ENCODE measurements around the gene WASF1. TPM values are rescaled to one million over a fixed set of nuclear protein-coding genes. Genes with fewer than 3 reads are reported as not detected.
"Not testable (repeated sequence)": the region's sequence is repeated elsewhere in the genome, so short reads cannot be mapped to it uniquely, and the experiment has no call there.

The WASF1 gene
- total RNA-seq, 1 experiment from 2014 or later, result 7.3 TPM

GRCh38 chr6:110075406-110075805 lies 104.1 kb downstream of the WASF1 start:
- no peak for DNase-seq
- Histone ChIP-seq H3K27me3 (replicated peaks; ENCODE audit: control insufficient read depth, insufficient read depth, low read length) (no peaks in the 10 kb centered on the region), H3K9me3 (no peaks in the 10 kb centered on the region), H3K36me3 (ENCODE audit: control insufficient read depth, insufficient read depth, low read length) (no peaks in the 10 kb centered on the region), H3K4me1 (no peaks in the 10 kb centered on the region), H3K4me3 (ENCODE audit: low read depth, low read length) (no peak overlapping the region)
- BruUV-seq (replicated peaks), result no TSS peak
- H3K27ac Mint-ChIP-seq (ENCODE audit: unreplicated experiment), result no peak overlapping the region
- intact Hi-C loops (cut with micrococcal nuclease; ENCODE audit: unreplicated experiment), result no loop called here
- ChIA-PET CTCF (no interaction called here), POLR2A (no interaction called here)
- no peaks in the 10 kb centered on the region for H3K36me3 Mint-ChIP-seq (ENCODE audit: insufficient read depth, unreplicated experiment)
- no peak overlapping the region for H3K4me3 Mint-ChIP-seq (ENCODE audit: unreplicated experiment)
- peaks cover 6% of the 10 kb centered on the region for H3K27me3 Mint-ChIP-seq (ENCODE audit: insufficient read depth, unreplicated experiment)
- TF ChIP-seq CTCF (IDR thresholded peaks at IDR 0.05; ENCODE audit: insufficient read depth in 1 of 2, low read depth in 1 of 2, low read length in 1 of 2, severe bottlenecking in 1 of 2, unreplicated experiment in 1 of 2), result no peak
- no peaks in the 10 kb centered on the region for H3K9me3 Mint-ChIP-seq (ENCODE audit: unreplicated experiment)
- H3K4me1 Mint-ChIP-seq (ENCODE audit: low read depth, unreplicated experiment), result no peaks in the 10 kb centered on the region

DNA sequence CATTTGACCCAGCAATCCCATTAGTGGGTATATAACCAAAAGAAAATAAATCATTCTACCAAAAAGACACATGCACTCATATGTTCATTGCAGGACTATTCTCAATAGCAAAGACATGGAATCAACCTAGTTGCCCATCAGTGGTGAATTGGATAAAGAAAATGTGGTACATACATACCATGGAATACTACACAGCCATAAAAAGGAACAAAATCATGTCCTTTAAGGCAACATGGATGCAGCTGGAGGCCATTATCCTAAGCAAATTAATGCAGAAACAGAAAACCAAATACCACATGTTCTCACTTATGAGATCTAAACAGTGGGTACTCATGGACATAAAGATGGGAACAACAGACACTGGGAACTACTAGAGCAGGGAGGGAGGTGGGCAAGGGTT lies 106.0 kb downstream of the WASF1 start:
- BruUV-seq (replicated peaks), result not testable (repeated sequence)

GRCh38 chr6:110068592-110068967 lies 110.9 kb downstream of the WASF1 start:
- Mint-ChIP-seq H3K27me3 (ENCODE audit: insufficient read depth, unreplicated experiment) (peaks cover 32% of the 10 kb centered on the region), H3K36me3 (ENCODE audit: insufficient read depth, unreplicated experiment) (no peaks in the 10 kb centered on the region), H3K27ac (ENCODE audit: unreplicated experiment) (no peak overlapping the region), H3K9me3 (ENCODE audit: unreplicated experiment) (no peaks in the 10 kb centered on the region), H3K4me1 (ENCODE audit: low read depth, unreplicated experiment) (no peaks in the 10 kb centered on the region), H3K4me3 (ENCODE audit: unreplicated experiment) (no peak overlapping the region)
- DNase-seq, result no peak
- no peak overlapping the region for H3K4me3 ChIP-seq (ENCODE audit: low read depth, low read length)
- intact Hi-C loops (cut with micrococcal nuclease; ENCODE audit: unreplicated experiment), result no loop called here
- H3K36me3 ChIP-seq (ENCODE audit: control insufficient read depth, insufficient read depth, low read length), result no peaks in the 10 kb centered on the region
- POLR2A ChIA-PET, result no interaction called here
- H3K9me3 ChIP-seq, result no peaks in the 10 kb centered on the region
- H3K27me3 ChIP-seq (replicated peaks; ENCODE audit: control insufficient read depth, insufficient read depth, low read length), result no peaks in the 10 kb centered on the region; the same call in none of the 2 replicates
- CTCF ChIA-PET, result no interaction called here
- TF ChIP-seq CTCF (IDR thresholded peaks at IDR 0.05; ENCODE audit: insufficient read depth in 1 of 2, low read depth in 1 of 2, low read length in 1 of 2, severe bottlenecking in 1 of 2, unreplicated experiment in 1 of 2), result no peak
- H3K4me1 ChIP-seq, result no peaks in the 10 kb centered on the region
- BruUV-seq (replicated peaks), result no TSS peak

More for the DNA sequence above, 106.0 kb downstream of the WASF1 start:
- H3K27me3 ChIP-seq (replicated peaks; ENCODE audit: control insufficient read depth, insufficient read depth, low read length); H3K4me3 Mint-ChIP-seq (ENCODE audit: unreplicated experiment); H3K9me3 ChIP-seq; H3K36me3 ChIP-seq (ENCODE audit: control insufficient read depth, insufficient read depth, low read length); POLR2A ChIA-PET; H3K36me3 Mint-ChIP-seq (ENCODE audit: insufficient read depth, unreplicated experiment); CTCF ChIA-PET; H3K4me1 ChIP-seq; H3K27ac Mint-ChIP-seq (ENCODE audit: unreplicated experiment); H3K4me3 ChIP-seq (ENCODE audit: low read depth, low read length); intact Hi-C loops (cut with micrococcal nuclease; ENCODE audit: unreplicated experiment); H3K4me1 Mint-ChIP-seq (ENCODE audit: low read depth, unreplicated experiment); H3K9me3 Mint-ChIP-seq (ENCODE audit: unreplicated experiment); DNase-seq: not testable (repeated sequence)
- H3K27me3 Mint-ChIP-seq (ENCODE audit: insufficient read depth, unreplicated experiment), result peaks cover 13% of the 10 kb centered on the region
